H9 (cell line): ENCODE data around the gene JUP. TPM values are rescaled to one million over a fixed set of nuclear protein-coding genes. Genes with fewer than 3 reads are reported as not detected.

Experiments
- DNase-seq: peaks from one replicate; pipeline ENCODE4 v3.0.0-alpha.2; 2017
- H2AFZ ChIP-seq: one replicate; pipeline ENCODE4 v1.6.1; 2013; ENCODE audit warnings: mild to moderate bottlenecking, low read length, control low read depth, moderate library complexity
- H2AK5ac ChIP-seq: 2 replicates; pipeline ENCODE4 v1.6.1; 2013; ENCODE audit warnings: low read length, control low read depth, mixed read lengths; ENCODE audit not compliant: insufficient read length
- H2BK120ac ChIP-seq: one replicate; pipeline ENCODE4 v1.6.1; 2013; ENCODE audit warnings: low read depth, mild to moderate bottlenecking, low read length, control low read depth, inconsistent platforms; ENCODE audit not compliant: poor library complexity, severe bottlenecking
- H2BK12ac ChIP-seq: 2 replicates; pipeline ENCODE4 v1.6.1; 2013; ENCODE audit warnings: low read length, control low read depth, mixed read lengths, low read depth; ENCODE audit not compliant: insufficient read length
- H2BK15ac ChIP-seq: 2 replicates; pipeline ENCODE4 v1.6.1; 2013; ENCODE audit warnings: low read depth, low read length, control low read depth
- H2BK20ac ChIP-seq: one replicate; pipeline ENCODE4 v1.6.1; 2013; ENCODE audit warnings: low read depth, mild to moderate bottlenecking, low read length, control low read depth, inconsistent platforms; ENCODE audit not compliant: poor library complexity, severe bottlenecking
- H2BK5ac ChIP-seq: 2 replicates; pipeline ENCODE4 v1.6.1; 2013; ENCODE audit warnings: low read length, control low read depth, mixed read lengths; ENCODE audit not compliant: insufficient read length
- H3K14ac ChIP-seq: 2 replicates; pipeline ENCODE4 v1.6.1; 2013; ENCODE audit warnings: low read length, control low read depth; ENCODE audit not compliant: insufficient read depth
- H3K18ac ChIP-seq: 2 replicates; pipeline ENCODE4 v1.6.1; 2013; ENCODE audit warnings: low read depth, mild to moderate bottlenecking, mixed read lengths, low read length, control low read depth; ENCODE audit not compliant: insufficient read length
- H3K23ac ChIP-seq: 2 replicates; pipeline ENCODE4 v1.6.1; 2013; ENCODE audit warnings: low read length, control low read depth, mixed read lengths, low read depth; ENCODE audit not compliant: insufficient read length
- H3K23me2 ChIP-seq: 2 replicates; pipeline ENCODE4 v1.6.1; 2013; ENCODE audit warnings: low read depth, mild to moderate bottlenecking, mixed read lengths, low read length, control low read depth; ENCODE audit not compliant: insufficient read length, poor library complexity, severe bottlenecking
- H3K27ac ChIP-seq: 2 replicates; pipeline ENCODE4 v1.5.1; 2013; ENCODE audit warnings: low read length, control low read depth, mixed read lengths, low read depth; ENCODE audit not compliant: insufficient read length
- H3K27me3 ChIP-seq: 2 replicates; pipeline ENCODE4 v1.6.1; 2013; ENCODE audit warnings: low read length, control low read depth, inconsistent platforms; ENCODE audit not compliant: insufficient read depth
- H3K4ac ChIP-seq: 2 replicates; pipeline ENCODE4 v1.6.1; 2013; ENCODE audit warnings: low read depth, mild to moderate bottlenecking, control low read depth, inconsistent platforms, low read length, moderate library complexity
- H3K4me1 ChIP-seq: 2 replicates; pipeline ENCODE4 v1.6.1; 2013; ENCODE audit warnings: low read length, control low read depth, inconsistent platforms; ENCODE audit not compliant: insufficient read depth
- H3K4me2 ChIP-seq: 2 replicates; pipeline ENCODE4 v1.6.1; 2013; ENCODE audit warnings: low read length, control low read depth, mixed read lengths; ENCODE audit not compliant: insufficient read length, insufficient read depth
- H3K56ac ChIP-seq: 2 replicates; pipeline ENCODE4 v1.6.1; 2013; ENCODE audit warnings: low read depth, mild to moderate bottlenecking, mixed read lengths, low read length, control low read depth; ENCODE audit not compliant: insufficient read length
- H3K79me1 ChIP-seq: 2 replicates; pipeline ENCODE4 v1.6.1; 2013; ENCODE audit warnings: low read depth, mild to moderate bottlenecking, moderate library complexity, low read length, control low read depth, inconsistent platforms; ENCODE audit not compliant: insufficient read depth, poor library complexity, severe bottlenecking
- H3K79me2 ChIP-seq: 2 replicates; pipeline ENCODE4 v1.6.1; 2013; ENCODE audit warnings: low read length, control low read depth, inconsistent platforms; ENCODE audit not compliant: insufficient read depth
- H3K9ac ChIP-seq: 2 replicates; pipeline ENCODE4 v1.6.1; 2013; ENCODE audit warnings: low read length, control low read depth, mixed read lengths; ENCODE audit not compliant: insufficient read length; ENCODE audit errors: extremely low read depth
- H3K9me3 ChIP-seq: one replicate; pipeline ENCODE4 v1.6.1; 2013; ENCODE audit warnings: low read depth, low read length, inconsistent platforms; ENCODE audit not compliant: control insufficient read depth
- H3T11ph ChIP-seq: one replicate; pipeline ENCODE4 v1.6.1; 2013; ENCODE audit warnings: mild to moderate bottlenecking, low read length, control low read depth, inconsistent platforms
- H4K20me1 ChIP-seq: one replicate; pipeline ENCODE4 v1.6.1; 2013; ENCODE audit not compliant: control insufficient read depth, insufficient read length, insufficient read depth
- H4K5ac ChIP-seq: 2 replicates; pipeline ENCODE4 v1.6.1; 2013; ENCODE audit warnings: low read depth, mild to moderate bottlenecking, mixed read lengths, low read length, control low read depth; ENCODE audit not compliant: insufficient read length
- H4K8ac ChIP-seq: replicated peaks from 2 replicates; pipeline ENCODE4 v1.6.1; 2013; ENCODE audit warnings: low read length, control low read depth, mixed read lengths, low read depth; ENCODE audit not compliant: insufficient read length
- H4K91ac ChIP-seq: 2 replicates; pipeline ENCODE4 v1.6.1; 2013; ENCODE audit warnings: low read depth, mild to moderate bottlenecking, moderate library complexity, mixed read lengths, low read length, control low read depth; ENCODE audit not compliant: insufficient read length
- H3K27ac Mint-ChIP-seq, 3 experiments: 2 replicates in 2 of 3; 3 replicates in 1 of 3; pipeline ENCODE4 v1.8.0; 2020 to 2021; ENCODE audit warnings: mixed read lengths in 3 of 3, mild to moderate bottlenecking in 1 of 3, moderate library complexity in 1 of 3
- H3K27me3 Mint-ChIP-seq: 2 replicates; pipeline ENCODE4 v1.8.0; 2021; ENCODE audit warnings: low read depth, mild to moderate bottlenecking, moderate library complexity, mixed read lengths
- H3K36me3 Mint-ChIP-seq, 3 experiments: 2 replicates in 2 of 3; 3 replicates in 1 of 3; pipeline ENCODE4 v1.8.0; 2020 to 2021; ENCODE audit warnings: low read depth in 3 of 3, mixed read lengths in 3 of 3; ENCODE audit not compliant: insufficient read depth in 1 of 3
- H3K4me1 Mint-ChIP-seq, 2 experiments: 2 replicates each; pipeline ENCODE4 v1.8.0; 2020; ENCODE audit warnings: mixed read lengths in 2 of 2
- H3K4me3 Mint-ChIP-seq, 2 experiments: 2 replicates in 1 of 2; 3 replicates in 1 of 2; pipeline ENCODE4 v1.8.0; 2020 to 2021; ENCODE audit warnings: mild to moderate bottlenecking in 2 of 2, mixed read lengths in 2 of 2, moderate library complexity in 1 of 2
- H3K9me3 Mint-ChIP-seq, 2 experiments: 2 replicates in 1 of 2; 3 replicates in 1 of 2; pipeline ENCODE4 v1.8.0; 2020; ENCODE audit warnings: mild to moderate bottlenecking in 2 of 2, mixed read lengths in 2 of 2, moderate library complexity in 1 of 2
- CTCF ChIP-seq: fragments of 200-600 bp; sonication (generic); conservative IDR thresholded peaks from 3 replicates; pipeline ENCODE4 v1.8.0; 2021; ENCODE audit warnings: antibody characterized with exemption, mild to moderate bottlenecking
- WGBS: extraction: QIAGEN DNeasy Blood & Tissue Kit; methylation state at CpG from one replicate; pipeline ENCODE4 v1.1.7; 2013; ENCODE audit warnings: missing lambda C conversion rate, low lambda C conversion rate, mixed read lengths; ENCODE audit not compliant: insufficient read length; ENCODE audit errors: extremely low coverage; 5-methylcytosine and 5-hydroxymethylcytosine counted together
- total RNA-seq: library from RNA; stranded (reverse); gene quantifications from 2 replicates; pipeline ENCODE4 v1.2.1, GENCODE V29; 2021

JUP gene
- total RNA-seq, 1 experiment from 2014 or later, result 90.1 TPM

GRCh38 chr17:41818024-41818423 lies 31.5 kb upstream of the JUP start:
- Histone ChIP-seq H2BK20ac (no peak overlapping the region), H2BK12ac (no peak overlapping the region), H3K4me2 (no peak overlapping the region), H3K56ac (no peak overlapping the region), H3K14ac (no peak overlapping the region), H2BK5ac (no peak overlapping the region), H3K23ac (no peak overlapping the region), H3K23me2 (peaks cover 8% of the 10 kb centered on the region), H3K27ac (no peak overlapping the region), H3K27me3 (no peaks in the 10 kb centered on the region), H4K8ac (no peak overlapping the region), H2BK120ac (no peak overlapping the region), H3T11ph (no peak overlapping the region), H3K79me2 (peaks cover 12% of the 10 kb centered on the region; the same call in 1 of the 2 replicates), H2BK15ac (no peak overlapping the region), H4K5ac (no peak overlapping the region), H3K18ac (no peak overlapping the region), H3K4me1 (peaks cover 4% of the 10 kb centered on the region; the same call in 1 of the 2 replicates), H4K20me1 (no peaks in the 10 kb centered on the region), H2AFZ (no peak overlapping the region), H4K91ac (no peak overlapping the region), H3K9me3 (no peaks in the 10 kb centered on the region), H3K9ac (no peak overlapping the region), H3K79me1 (peaks cover 2% of the 10 kb centered on the region), H3K4ac (no peak overlapping the region), H2AK5ac (no peak overlapping the region)
- Mint-ChIP-seq H3K4me1 (peaks cover 15 to 45% of the 10 kb centered on the region in 2 experiments), H3K9me3 (no peaks in the 10 kb centered on the region), H3K4me3 (peak overlapping the region in 1 of 2 experiments; percentile 60; a peak in 1 of 5 replicates), H3K27me3 (no peaks in the 10 kb centered on the region), H3K27ac (peak overlapping the region in 2 of 3 experiments; percentile 20 to 49; a peak in 2 of 7 replicates), H3K36me3 (peaks cover 20 to 43% (median 38%) of the 10 kb centered on the region in 3 experiments; a peak in 6 of 7 replicates)
- no peak for DNase-seq
- no peak for TF ChIP-seq CTCF
- whole genome bisulfite sequencing, result no CpG with 5 or more reads among the region's 20 CpGs
